Suprapubic skin (tissue), 4 donors: ENCODE data around the gene NOS1AP. TPM values are rescaled to one million over a fixed set of nuclear protein-coding genes. Genes with fewer than 3 reads are reported as not detected.
"Not testable (repeated sequence)": the region's sequence is repeated elsewhere in the genome, so short reads cannot be mapped to it uniquely, and the experiment has no call there.

Experiments used
- DNase-seq, 2 donors: peaks; one replicate each; pipeline ENCODE4 v3.0.0-alpha.2; 2019; ENCODE audit warnings: low spot score in 2 of 2
- H3K27ac ChIP-seq: fragments of 200-600 bp; sonication (generic); one replicate; pipeline ENCODE4 v1.5.1; 2019
- H3K27me3 ChIP-seq: fragments of 200-600 bp; sonication (generic); one replicate; pipeline ENCODE4 v1.5.1; 2019
- H3K36me3 ChIP-seq: fragments of 200-600 bp; sonication (generic); one replicate; pipeline ENCODE4 v1.5.1; 2019
- H3K4me1 ChIP-seq: fragments of 200-600 bp; sonication (generic); one replicate; pipeline ENCODE4 v1.5.1; 2019
- H3K4me3 ChIP-seq: fragments of 200-600 bp; sonication (generic); one replicate; pipeline ENCODE4 v1.5.1; 2019; ENCODE audit warnings: mild to moderate bottlenecking
- H3K9me3 ChIP-seq: fragments of 200-600 bp; sonication (generic); one replicate; pipeline ENCODE4 v1.5.1; 2019
- EP300 ChIP-seq: sonication (generic); formaldehyde crosslinking; IDR thresholded peaks from one replicate; pipeline ENCODE4 v1.6.1; 2017; ENCODE audit warnings: antibody characterized with exemption
- POLR2A ChIP-seq, 2 donors: fragments of 450-650 bp; IDR thresholded peaks; one replicate each; pipeline ENCODE4 v1.6.1; 2017; ENCODE audit warnings: antibody characterized with exemption in 2 of 2, mild to moderate bottlenecking in 2 of 2, moderate library complexity in 2 of 2
- POLR2AphosphoS5 ChIP-seq, 3 donors: sonication (generic); formaldehyde crosslinking; IDR thresholded peaks; one replicate each; pipeline ENCODE4 v1.6.1; 2017; ENCODE audit warnings: antibody characterized with exemption in 3 of 3
- WGBS: methylation state at CpG from one replicate; pipeline ENCODE4 v1.1.5; 2018; 5-methylcytosine and 5-hydroxymethylcytosine counted together
- total RNA-seq, 4 donors: library from RNA; depleted of rRNA; stranded (reverse); fragments of >200 nt; gene quantifications; one replicate each; pipeline ENCODE4 v1.1.0, GENCODE V29; 2016
- TF ChIP-seq, protein P1 (sequence below), 2 donors: fragments of 200-600 bp in 1 of 2; fragments of 450-650 bp in 1 of 2; sonication (generic) in 1 of 2; IDR thresholded peaks; one replicate each; pipeline ENCODE4 v1.5.1; 2016 to 2019; ENCODE audit warnings: antibody characterized with exemption in 2 of 2, mild to moderate bottlenecking in 1 of 2, moderate library complexity in 1 of 2

The NOS1AP gene
- total RNA-seq, 4 donors from 2014 or later, result 1.9 to 9.5 (median 3.3) TPM

DNA sequence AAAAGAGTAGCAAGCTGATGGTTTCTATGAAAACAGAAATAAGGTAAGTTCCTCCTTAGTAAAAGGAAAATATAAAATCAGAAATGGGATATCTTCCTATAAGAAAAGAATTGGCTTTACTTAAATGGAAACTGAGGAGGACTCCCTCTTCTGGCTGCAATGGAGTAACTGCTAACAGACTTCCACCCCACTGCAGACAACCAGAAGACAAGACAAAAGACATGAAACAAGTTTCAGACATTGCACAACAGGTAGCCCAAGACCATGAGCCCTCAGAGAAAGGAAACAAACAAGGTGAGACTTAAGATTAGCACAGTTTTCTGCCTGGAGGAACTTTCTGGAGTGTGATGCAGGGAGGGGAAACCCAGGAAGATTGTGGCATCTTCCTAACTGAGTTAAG lies 28.8 kb upstream of the NOS1AP start:
- H3K9me3 ChIP-seq, result no peaks in the 10 kb centered on the region
- TF ChIP-seq, protein P1, sequence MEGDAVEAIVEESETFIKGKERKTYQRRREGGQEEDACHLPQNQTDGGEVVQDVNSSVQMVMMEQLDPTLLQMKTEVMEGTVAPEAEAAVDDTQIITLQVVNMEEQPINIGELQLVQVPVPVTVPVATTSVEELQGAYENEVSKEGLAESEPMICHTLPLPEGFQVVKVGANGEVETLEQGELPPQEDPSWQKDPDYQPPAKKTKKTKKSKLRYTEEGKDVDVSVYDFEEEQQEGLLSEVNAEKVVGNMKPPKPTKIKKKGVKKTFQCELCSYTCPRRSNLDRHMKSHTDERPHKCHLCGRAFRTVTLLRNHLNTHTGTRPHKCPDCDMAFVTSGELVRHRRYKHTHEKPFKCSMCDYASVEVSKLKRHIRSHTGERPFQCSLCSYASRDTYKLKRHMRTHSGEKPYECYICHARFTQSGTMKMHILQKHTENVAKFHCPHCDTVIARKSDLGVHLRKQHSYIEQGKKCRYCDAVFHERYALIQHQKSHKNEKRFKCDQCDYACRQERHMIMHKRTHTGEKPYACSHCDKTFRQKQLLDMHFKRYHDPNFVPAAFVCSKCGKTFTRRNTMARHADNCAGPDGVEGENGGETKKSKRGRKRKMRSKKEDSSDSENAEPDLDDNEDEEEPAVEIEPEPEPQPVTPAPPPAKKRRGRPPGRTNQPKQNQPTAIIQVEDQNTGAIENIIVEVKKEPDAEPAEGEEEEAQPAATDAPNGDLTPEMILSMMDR (IDR thresholded peaks at IDR 0.05), result peak in 1 of 2 donors; percentile 15
- TF ChIP-seq POLR2AphosphoS5 (IDR thresholded peaks at IDR 0.05), result no peak
- no peak overlapping the region for H3K4me3 ChIP-seq
- DNase-seq, result no peak
- no peaks in the 10 kb centered on the region for H3K36me3 ChIP-seq
- no peak overlapping the region for H3K27ac ChIP-seq
- no peaks in the 10 kb centered on the region for H3K4me1 ChIP-seq
- H3K27me3 ChIP-seq, result peaks cover 4% of the 10 kb centered on the region

DNA sequence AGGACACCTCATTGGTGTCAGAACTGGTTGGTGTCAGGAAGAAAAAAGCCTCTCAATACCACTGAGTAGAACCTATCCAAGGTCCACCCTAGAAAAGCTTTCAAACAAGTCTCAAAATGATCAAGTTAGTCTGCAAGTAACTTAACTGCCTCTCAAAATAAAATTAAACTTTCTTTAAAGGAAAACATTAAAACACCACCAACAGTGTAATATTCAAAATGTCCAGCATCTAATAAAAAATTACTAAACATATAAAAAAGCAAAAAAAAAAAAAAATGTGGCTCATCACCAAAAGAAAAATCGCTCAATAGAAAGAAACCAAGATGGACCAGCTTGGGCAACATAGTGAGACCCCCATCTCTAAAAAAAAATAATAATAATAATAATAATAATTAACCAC lies 27.1 kb upstream of the NOS1AP start:
- DNase-seq, result no peak
- Histone ChIP-seq H3K9me3 (no peaks in the 10 kb centered on the region), H3K4me3 (no peak overlapping the region), H3K27me3 (peaks cover 4% of the 10 kb centered on the region), H3K4me1 (no peaks in the 10 kb centered on the region), H3K27ac (no peak overlapping the region), H3K36me3 (no peaks in the 10 kb centered on the region)
- TF ChIP-seq EP300 (no peak), POLR2AphosphoS5 (IDR thresholded peaks at IDR 0.05) (no peak), POLR2A (IDR thresholded peaks at IDR 0.05) (no peak)
- TF ChIP-seq, protein P1 (IDR thresholded peaks at IDR 0.05), result no peak
- WGBS, result 100% methylated on average over 1 of the region's 1 CpG

DNA sequence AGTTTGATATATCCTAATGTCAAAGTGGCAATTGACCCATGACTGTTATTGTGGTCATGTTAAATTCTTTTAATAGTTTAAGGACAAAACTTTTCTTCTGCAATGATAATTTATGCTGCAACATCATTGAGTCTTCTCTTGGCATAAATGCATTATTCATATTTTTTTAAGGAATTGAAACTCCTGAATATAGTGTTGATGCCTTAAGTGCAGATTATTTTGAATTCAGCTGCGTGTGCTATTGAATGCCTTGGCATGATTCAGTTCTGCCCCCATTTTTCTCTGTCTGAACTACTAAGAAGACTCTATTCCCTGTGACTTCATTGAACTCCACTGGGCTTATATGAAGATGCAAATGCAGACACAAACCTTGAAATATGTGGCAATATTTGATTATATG lies 22.6 kb upstream of the NOS1AP start:
- 46% methylated on average over 1 of the region's 1 CpG for WGBS
- Histone ChIP-seq H3K27me3 (no peaks in the 10 kb centered on the region), H3K36me3 (no peaks in the 10 kb centered on the region), H3K4me1 (no peaks in the 10 kb centered on the region), H3K9me3 (no peaks in the 10 kb centered on the region), H3K27ac (no peak overlapping the region), H3K4me3 (no peak overlapping the region)
- TF ChIP-seq POLR2AphosphoS5 (IDR thresholded peaks at IDR 0.05) (no peak), EP300 (no peak)
- TF ChIP-seq, protein P1 (IDR thresholded peaks at IDR 0.05), result no peak
- DNase-seq, result no peak

DNA sequence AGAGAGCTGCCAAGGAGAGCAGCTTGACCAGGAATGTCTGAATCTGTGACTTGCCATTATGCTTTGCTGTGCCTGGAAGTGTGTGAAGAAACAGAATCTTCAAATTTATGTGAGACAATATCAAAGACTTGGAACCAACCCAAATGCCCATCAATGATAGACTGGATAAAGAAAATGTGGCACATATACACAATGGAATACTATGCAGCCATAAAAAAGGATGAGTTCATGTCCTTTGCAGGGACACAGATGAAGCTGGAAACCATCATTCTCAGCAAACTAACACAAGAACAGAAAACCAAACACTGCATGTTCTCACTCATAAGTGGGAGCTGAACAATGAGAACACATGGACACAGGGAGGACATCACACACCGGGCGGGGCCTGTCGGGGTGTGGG lies 15.5 kb upstream of the NOS1AP start:
- H3K9me3 ChIP-seq, H3K27ac ChIP-seq, H3K4me3 ChIP-seq, DNase-seq, H3K36me3 ChIP-seq, H3K27me3 ChIP-seq, H3K4me1 ChIP-seq: not testable (repeated sequence)
- 97% methylated on average over 3 of the region's 3 CpGs for WGBS

DNA sequence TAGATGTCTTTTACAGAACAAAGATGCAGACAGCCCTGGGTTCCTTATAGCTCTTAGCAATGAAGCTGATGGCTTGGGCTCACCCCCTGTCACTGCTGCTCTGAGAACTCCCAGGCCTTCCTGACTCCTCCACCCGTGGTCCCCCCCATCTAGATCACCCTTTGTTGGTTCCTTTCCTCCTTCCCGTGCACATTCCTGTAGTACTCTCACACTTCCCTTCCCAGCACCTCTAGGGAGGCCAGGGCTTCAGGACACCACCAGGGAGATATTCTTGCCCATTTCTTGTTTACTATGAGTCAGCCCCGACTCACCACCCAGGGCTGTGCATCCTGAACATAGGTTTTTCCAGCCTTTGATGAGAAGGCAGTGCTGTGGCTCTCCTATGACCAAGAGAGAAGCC lies 14.4 kb upstream of the NOS1AP start:
- Histone ChIP-seq H3K36me3 (no peaks in the 10 kb centered on the region), H3K4me3 (no peak overlapping the region), H3K9me3 (no peaks in the 10 kb centered on the region), H3K27me3 (no peaks in the 10 kb centered on the region), H3K4me1 (no peaks in the 10 kb centered on the region), H3K27ac (no peak overlapping the region)
- no peak for DNase-seq
- no peak for TF ChIP-seq POLR2AphosphoS5 (IDR thresholded peaks at IDR 0.05)
- TF ChIP-seq POLR2A (IDR thresholded peaks at IDR 0.05), result no peak
- TF ChIP-seq, protein P1 (IDR thresholded peaks at IDR 0.05), result no peak
- no peak for TF ChIP-seq EP300
- WGBS, result 52% methylated on average over 3 of the region's 3 CpGs

DNA sequence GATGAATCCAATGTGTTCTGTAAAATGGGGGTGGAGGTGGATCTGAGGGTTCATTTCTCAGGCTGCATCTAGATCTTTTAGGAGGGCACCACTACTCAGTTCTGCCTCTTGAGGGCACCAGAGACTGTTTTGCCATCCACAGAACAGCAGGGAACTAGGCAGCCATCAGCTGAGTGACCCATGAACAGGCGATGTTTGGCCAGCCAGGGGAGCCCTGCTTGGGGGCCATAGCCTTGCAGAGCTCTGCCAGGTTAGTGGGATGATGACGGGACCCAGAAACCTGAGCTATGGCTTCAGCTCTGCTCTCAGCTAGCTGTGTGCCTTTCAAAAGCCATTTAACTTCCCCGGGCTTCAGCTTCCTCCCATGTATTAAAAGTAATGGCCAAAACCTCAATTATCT lies 13.4 kb upstream of the NOS1AP start:
- no peak for DNase-seq
- no peaks in the 10 kb centered on the region for H3K9me3 ChIP-seq
- H3K27me3 ChIP-seq, result no peaks in the 10 kb centered on the region
- TF ChIP-seq EP300 (no peak), POLR2AphosphoS5 (IDR thresholded peaks at IDR 0.05) (no peak), POLR2A (IDR thresholded peaks at IDR 0.05) (no peak)
- TF ChIP-seq, protein P1 (IDR thresholded peaks at IDR 0.05), result peak; percentile 77 to 85
- no peak overlapping the region for H3K4me3 ChIP-seq
- no peaks in the 10 kb centered on the region for H3K36me3 ChIP-seq
- H3K4me1 ChIP-seq, result no peaks in the 10 kb centered on the region
- 34% methylated on average over 3 of the region's 3 CpGs for WGBS
- H3K27ac ChIP-seq, result no peak overlapping the region
